A673 (cell line): ENCODE results near the gene EPHX1. TPM values are rescaled to one million over a fixed set of nuclear protein-coding genes. Genes with fewer than 3 reads are reported as not detected.
"Not testable (repeated sequence)": the region's sequence is repeated elsewhere in the genome, so short reads cannot be mapped to it uniquely, and the experiment has no call there.

Experiments
- BruUV-seq: library from RNA; stranded (reverse); fragments of 400-500 nt; replicated peaks from 2 replicates; lab custom pipeline; 2021; lab: Mats Ljungman, UMichigan
- CTCF ChIA-PET: fragments of 300-600 bp; sonication (Branson Sonifier 250); formaldehyde crosslinking; loops from one replicate; lab custom pipeline; 2022; ENCODE audit warnings: antibody characterized with exemption; lab: Charles Lee
- POLR2A ChIA-PET: fragments of 300-600 bp; sonication (Branson Sonifier 250); formaldehyde crosslinking; loops from one replicate; lab custom pipeline; 2022; ENCODE audit warnings: antibody characterized with exemption; ENCODE audit not compliant: low non-redundant PET; lab: Charles Lee
- DNase-seq: peaks from one replicate; pipeline ENCODE4 v3.0.0-alpha.2; 2015; ENCODE audit warnings: low spot score
- H3K27ac ChIP-seq: fragments of 200-600 bp; sonication (generic); 2 replicates; pipeline ENCODE4 v1.5.1; 2016; ENCODE audit warnings: mixed run types, low read depth, mild to moderate bottlenecking, mixed read lengths, antibody characterized with exemption, low read length; ENCODE audit not compliant: poor library complexity, severe bottlenecking
- H3K27me3 ChIP-seq: fragments of 200-600 bp; sonication (generic); replicated peaks from 2 replicates; pipeline ENCODE4 v1.6.1; 2017; ENCODE audit warnings: mixed run types, low read depth, mild to moderate bottlenecking, mixed read lengths, antibody characterized with exemption, low read length; ENCODE audit not compliant: insufficient read depth, poor library complexity
- H3K36me3 ChIP-seq: fragments of 200-600 bp; sonication (generic); 2 replicates; pipeline ENCODE4 v1.6.1; 2016; ENCODE audit warnings: mixed run types, mild to moderate bottlenecking, mixed read lengths, antibody characterized with exemption, low read length; ENCODE audit not compliant: insufficient read depth, poor library complexity, severe bottlenecking
- H3K4me1 ChIP-seq: fragments of 200-600 bp; sonication (generic); 2 replicates; pipeline ENCODE4 v1.6.1; 2017; ENCODE audit warnings: mixed run types, mild to moderate bottlenecking, mixed read lengths, antibody characterized with exemption, low read length; ENCODE audit not compliant: insufficient read depth, poor library complexity, severe bottlenecking
- H3K4me3 ChIP-seq: fragments of 200-600 bp; sonication (generic); 2 replicates; pipeline ENCODE4 v1.5.1; 2016; ENCODE audit warnings: low read depth, mixed run types, mild to moderate bottlenecking, mixed read lengths, low read length; ENCODE audit not compliant: poor library complexity, severe bottlenecking
- H3K9me3 ChIP-seq: fragments of 200-600 bp; sonication (generic); 2 replicates; pipeline ENCODE4 v1.6.1; 2016; ENCODE audit warnings: mixed run types, low read depth, mild to moderate bottlenecking, mixed read lengths, antibody characterized with exemption, low read length; ENCODE audit not compliant: poor library complexity, severe bottlenecking
- CTCF ChIP-seq: fragments of 300-800, 200-600 bp; sonication (generic); conservative IDR thresholded peaks from 2 replicates; pipeline ENCODE4 v1.5.1; 2017; ENCODE audit warnings: low read depth, mild to moderate bottlenecking, antibody characterized with exemption, low read length, moderate library complexity, mixed read lengths
- EZH2 ChIP-seq: fragments of 200-600 bp; sonication (generic); IDR thresholded peaks from 2 replicates; pipeline ENCODE4 v1.6.1; 2017; ENCODE audit warnings: borderline replicate concordance, low read depth, mild to moderate bottlenecking, mixed read lengths, antibody characterized with exemption, low read length; ENCODE audit not compliant: poor library complexity, severe bottlenecking
- intact Hi-C: fragments of 100-400 bp; cut with micrococcal nuclease; formaldehyde crosslinking; loops from one replicate; pipeline ENCODE4 v1.10.0; 2022; ENCODE audit not compliant: unreplicated experiment
- total RNA-seq: library from RNA; stranded (reverse); gene quantifications from 2 replicates; pipeline ENCODE4 v1.2.3, GENCODE V29; 2021

Gene EPHX1
- total RNA-seq, 1 experiment from 2014 or later: 22.4 TPM

DNA sequence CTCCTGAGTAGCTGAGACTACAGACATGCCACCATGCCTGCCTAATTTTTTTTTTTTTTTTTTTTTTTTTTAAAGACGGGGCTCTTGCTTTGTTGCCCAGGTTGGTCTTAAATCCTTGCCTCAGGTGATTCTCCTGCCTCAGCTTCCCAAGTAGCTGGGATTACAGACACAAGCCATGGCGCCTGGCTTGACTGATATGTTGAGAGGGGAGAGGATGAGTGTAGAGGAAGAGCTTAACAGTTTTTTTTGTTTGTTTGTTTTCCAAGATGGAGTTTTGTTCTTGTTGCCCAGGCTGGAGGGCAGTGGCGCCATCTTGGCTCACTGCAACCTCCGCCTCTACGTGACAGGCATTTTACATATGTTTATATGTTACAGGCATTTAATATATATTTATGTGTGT lies 29.8 kb upstream of the EPHX1 start:
- POLR2A ChIA-PET: no interaction called here
- Histone ChIP-seq H3K9me3 (no peaks in the 10 kb centered on the region), H3K4me3 (no peak overlapping the region), H3K27me3 (no peaks in the 10 kb centered on the region), H3K36me3 (peaks cover 41% of the 10 kb centered on the region), H3K27ac (no peak overlapping the region), H3K4me1 (peaks cover 36% of the 10 kb centered on the region)
- CTCF ChIA-PET: no interaction called here
- TF ChIP-seq CTCF (no peak), EZH2 (no peak)
- intact Hi-C loops: no loop called here
- no peak for DNase-seq
- no TSS peak for BruUV-seq

DNA sequence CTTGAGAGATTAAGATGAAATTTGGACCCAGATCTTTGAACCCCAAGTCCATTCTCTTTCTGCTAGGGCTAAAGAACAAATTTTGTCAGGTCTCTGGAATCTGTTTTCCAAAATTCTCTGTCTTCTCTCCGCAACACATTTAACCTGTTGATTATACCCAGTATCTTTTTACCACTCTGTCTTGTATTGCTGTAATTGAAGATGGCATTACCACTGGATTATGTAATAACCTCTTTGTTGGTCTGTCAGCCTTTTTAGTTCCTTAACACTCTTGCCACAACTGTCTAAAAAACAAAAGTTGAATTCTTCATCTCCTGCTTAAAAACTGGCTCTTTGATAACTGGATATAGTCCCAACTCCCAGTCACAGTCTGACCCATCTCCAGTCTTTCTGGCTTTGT lies 29.3 kb upstream of the EPHX1 start:
- POLR2A ChIA-PET: no interaction called here
- Histone ChIP-seq H3K36me3 (peaks cover 46% of the 10 kb centered on the region), H3K27ac (peak overlapping the region; percentile 21), H3K4me3 (no peak overlapping the region), H3K4me1 (peaks cover 36% of the 10 kb centered on the region), H3K9me3 (no peaks in the 10 kb centered on the region), H3K27me3 (no peaks in the 10 kb centered on the region)
- intact Hi-C loops: no loop called here
- DNase-seq: no peak
- BruUV-seq: no TSS peak
- TF ChIP-seq CTCF (no peak), EZH2 (no peak)
- CTCF ChIA-PET: no interaction called here

DNA sequence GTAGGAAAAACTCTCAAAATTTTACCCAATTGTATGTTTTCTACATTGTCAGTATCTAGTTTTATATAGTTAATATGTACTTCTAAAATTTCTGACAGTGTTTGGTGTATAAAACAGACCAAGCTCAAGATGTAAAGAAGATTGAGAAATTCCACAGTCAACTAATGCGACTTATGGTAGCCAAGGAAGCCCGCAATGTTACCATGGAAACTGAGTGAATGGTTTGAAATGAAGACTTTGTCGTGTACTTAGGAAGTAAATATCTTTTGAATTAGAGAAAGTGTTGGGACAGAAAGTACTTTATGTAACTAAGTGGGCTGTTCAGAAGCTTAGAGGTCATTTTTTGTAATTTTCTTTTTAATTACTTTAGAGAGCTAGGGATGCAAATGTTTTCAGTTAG lies 20.8 kb upstream of the EPHX1 start:
- H3K27me3 ChIP-seq, POLR2A ChIA-PET, CTCF ChIA-PET, BruUV-seq, H3K4me1 ChIP-seq, DNase-seq, H3K27ac ChIP-seq, intact Hi-C loops, H3K9me3 ChIP-seq, H3K4me3 ChIP-seq: not testable (repeated sequence)
- peaks cover 64% of the 10 kb centered on the region for H3K36me3 ChIP-seq

DNA sequence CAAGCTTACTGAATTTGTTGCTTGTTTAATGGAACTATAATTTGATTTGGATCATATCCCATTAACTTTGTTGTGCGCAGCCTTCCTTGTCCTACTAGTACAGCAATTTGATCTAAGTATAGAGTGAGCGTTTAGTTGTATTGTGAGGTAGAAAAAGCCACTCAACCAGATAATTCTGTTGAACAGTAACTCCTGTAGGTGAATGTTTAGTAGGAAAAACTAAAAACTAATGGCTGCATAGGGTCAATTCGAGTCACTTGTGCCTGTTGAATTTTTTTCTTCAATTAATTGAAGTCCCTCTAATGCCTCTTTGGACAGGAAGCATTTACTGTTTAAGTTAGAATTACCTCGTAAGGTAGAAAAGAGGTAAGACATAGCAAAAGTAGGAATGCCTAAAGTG lies 15.0 kb upstream of the EPHX1 start:
- CTCF ChIA-PET: no interaction called here

GRCh38 chr1:225796097-225796496 lies 13.8 kb upstream of the EPHX1 start:
- H3K4me1 ChIP-seq, DNase-seq, H3K36me3 ChIP-seq, H3K4me3 ChIP-seq, H3K27ac ChIP-seq, H3K27me3 ChIP-seq, BruUV-seq, intact Hi-C loops, H3K9me3 ChIP-seq, POLR2A ChIA-PET, CTCF ChIA-PET: not testable (repeated sequence)

More for the DNA sequence above, 15.0 kb upstream of the EPHX1 start:
- Histone ChIP-seq H3K9me3 (no peaks in the 10 kb centered on the region), H3K27me3 (no peaks in the 10 kb centered on the region), H3K36me3 (peaks cover 15% of the 10 kb centered on the region), H3K4me1 (no peaks in the 10 kb centered on the region), H3K27ac (no peak overlapping the region), H3K4me3 (no peak overlapping the region)
- POLR2A ChIA-PET: no interaction called here
- no TSS peak for BruUV-seq
- intact Hi-C loops: no loop called here
- TF ChIP-seq CTCF (no peak), EZH2 (no peak)
- no peak for DNase-seq

DNA sequence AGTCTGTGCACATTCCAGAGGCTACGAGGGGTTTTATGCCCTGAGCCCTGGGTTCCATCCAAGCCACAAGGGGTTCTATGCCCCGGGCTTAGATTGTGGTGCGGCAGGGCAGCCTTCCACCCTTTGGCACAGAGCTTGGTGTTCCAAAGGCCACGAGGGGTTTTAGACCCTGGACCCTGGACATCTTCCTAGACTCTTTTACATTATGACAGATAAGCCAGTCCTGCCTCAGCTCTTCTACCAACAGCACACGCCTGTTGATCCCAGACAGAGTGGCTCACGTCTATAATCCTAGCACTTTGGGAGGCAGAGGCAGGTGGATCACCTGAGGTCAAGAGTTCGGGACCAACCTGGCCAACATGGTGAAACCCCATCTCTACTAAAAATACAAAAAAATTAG lies 8.8 kb upstream of the EPHX1 start:
- DNase-seq, intact Hi-C loops, H3K9me3 ChIP-seq, H3K4me1 ChIP-seq, H3K27me3 ChIP-seq, CTCF ChIA-PET, H3K36me3 ChIP-seq, H3K27ac ChIP-seq, H3K4me3 ChIP-seq, BruUV-seq, POLR2A ChIA-PET: not testable (repeated sequence)
